ENCODE data around the gene REEP5. TPM values are rescaled to one million over a fixed set of nuclear protein-coding genes. Genes with fewer than 3 reads are reported as not detected.

REEP5 gene
- total RNA-seq, 1 donor from 2014 or later, result 64.0 TPM

DNA sequence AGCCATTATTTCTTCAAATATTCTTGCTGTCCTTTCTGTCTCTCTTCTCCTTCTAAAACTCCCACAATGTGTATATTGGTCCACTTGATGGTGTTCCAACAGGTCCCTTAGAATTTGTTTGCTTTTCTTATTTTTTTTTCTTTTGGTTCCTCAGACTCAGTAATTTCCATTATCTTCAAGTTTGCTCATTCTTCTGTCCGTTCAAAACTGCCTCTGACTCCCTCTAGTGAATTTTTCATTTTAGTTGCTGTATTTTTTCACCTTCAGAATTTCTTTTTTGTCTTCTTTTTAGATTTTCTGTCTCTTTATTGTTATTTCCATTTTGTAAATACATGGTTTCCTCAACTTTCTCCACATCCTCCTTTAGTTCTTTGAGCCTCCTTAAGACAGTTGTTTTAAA lies 67.4 kb downstream of the REEP5 start:
- no peak overlapping the region for H3K4me3 ChIP-seq (ENCODE audit: low read depth, low read length)
- DNase-seq (ENCODE audit: low read depth), result no peak
- TF ChIP-seq, protein P1, sequence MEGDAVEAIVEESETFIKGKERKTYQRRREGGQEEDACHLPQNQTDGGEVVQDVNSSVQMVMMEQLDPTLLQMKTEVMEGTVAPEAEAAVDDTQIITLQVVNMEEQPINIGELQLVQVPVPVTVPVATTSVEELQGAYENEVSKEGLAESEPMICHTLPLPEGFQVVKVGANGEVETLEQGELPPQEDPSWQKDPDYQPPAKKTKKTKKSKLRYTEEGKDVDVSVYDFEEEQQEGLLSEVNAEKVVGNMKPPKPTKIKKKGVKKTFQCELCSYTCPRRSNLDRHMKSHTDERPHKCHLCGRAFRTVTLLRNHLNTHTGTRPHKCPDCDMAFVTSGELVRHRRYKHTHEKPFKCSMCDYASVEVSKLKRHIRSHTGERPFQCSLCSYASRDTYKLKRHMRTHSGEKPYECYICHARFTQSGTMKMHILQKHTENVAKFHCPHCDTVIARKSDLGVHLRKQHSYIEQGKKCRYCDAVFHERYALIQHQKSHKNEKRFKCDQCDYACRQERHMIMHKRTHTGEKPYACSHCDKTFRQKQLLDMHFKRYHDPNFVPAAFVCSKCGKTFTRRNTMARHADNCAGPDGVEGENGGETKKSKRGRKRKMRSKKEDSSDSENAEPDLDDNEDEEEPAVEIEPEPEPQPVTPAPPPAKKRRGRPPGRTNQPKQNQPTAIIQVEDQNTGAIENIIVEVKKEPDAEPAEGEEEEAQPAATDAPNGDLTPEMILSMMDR (conservative IDR thresholded peaks at IDR 0.05; ENCODE audit: low read depth, low read length), result no peak

DNA sequence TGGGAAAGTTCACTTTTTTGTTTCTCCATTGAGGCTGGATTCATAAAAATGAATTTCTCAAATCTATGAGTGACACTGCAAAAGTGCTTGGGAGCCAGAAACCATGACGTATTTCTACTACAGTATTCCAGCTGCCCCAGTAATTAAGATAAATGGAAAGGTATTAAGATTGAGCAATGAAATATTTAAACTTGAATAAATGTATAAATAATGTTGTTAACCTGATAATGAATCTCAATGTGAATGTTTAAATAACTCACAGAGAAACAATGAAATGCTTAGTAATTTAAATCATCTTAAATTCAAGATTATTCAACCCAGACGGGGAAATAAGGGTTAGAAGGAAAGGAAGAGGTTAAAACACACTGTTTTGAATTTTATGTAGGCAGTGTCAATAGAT lies 72.1 kb downstream of the REEP5 start:
- TF ChIP-seq, protein P1 (conservative IDR thresholded peaks at IDR 0.05; ENCODE audit: low read depth, low read length), result no peak
- no peak for DNase-seq (ENCODE audit: low read depth)
- H3K4me3 ChIP-seq (ENCODE audit: low read depth, low read length), result no peak overlapping the region

DNA sequence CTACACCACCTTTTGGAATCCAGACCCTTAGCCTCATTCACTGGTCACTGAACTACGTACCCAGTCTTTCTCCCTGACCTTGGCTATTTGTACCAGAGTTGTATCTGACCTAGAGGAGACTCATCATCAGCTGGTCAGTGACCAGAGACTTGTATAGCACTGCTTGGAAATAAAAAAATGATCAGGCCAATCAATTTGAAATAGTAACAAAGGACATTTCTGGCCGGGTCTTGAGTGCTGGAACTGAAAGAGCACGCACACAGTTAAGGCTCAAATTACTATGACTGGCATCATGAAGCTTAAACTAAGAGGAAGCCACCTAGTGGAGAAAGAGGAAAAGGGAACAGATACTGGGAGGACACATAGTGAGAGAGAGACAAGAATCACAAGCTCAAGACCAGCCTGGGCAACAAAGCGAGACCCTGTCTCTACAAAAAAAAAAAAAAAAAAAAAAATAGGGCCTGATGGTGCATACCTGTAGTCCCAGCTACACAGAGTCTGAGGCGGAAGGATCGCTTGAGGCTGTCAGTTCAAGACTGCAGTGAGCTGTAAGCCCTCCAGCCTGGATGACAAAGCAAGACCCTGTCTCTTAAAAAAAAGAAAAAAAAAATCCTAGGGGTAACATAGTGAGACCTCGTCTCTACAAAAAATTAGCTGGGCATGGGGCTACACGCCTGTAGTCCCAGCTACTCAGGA lies 73.8 kb downstream of the REEP5 start:
- peak overlapping the region; percentile 29 for H3K4me3 ChIP-seq (ENCODE audit: low read depth, low read length)
- peak; percentile 42 for DNase-seq (ENCODE audit: low read depth)
- TF ChIP-seq, protein P1 (conservative IDR thresholded peaks at IDR 0.05; ENCODE audit: low read depth, low read length), result peak; percentile 77

DNA sequence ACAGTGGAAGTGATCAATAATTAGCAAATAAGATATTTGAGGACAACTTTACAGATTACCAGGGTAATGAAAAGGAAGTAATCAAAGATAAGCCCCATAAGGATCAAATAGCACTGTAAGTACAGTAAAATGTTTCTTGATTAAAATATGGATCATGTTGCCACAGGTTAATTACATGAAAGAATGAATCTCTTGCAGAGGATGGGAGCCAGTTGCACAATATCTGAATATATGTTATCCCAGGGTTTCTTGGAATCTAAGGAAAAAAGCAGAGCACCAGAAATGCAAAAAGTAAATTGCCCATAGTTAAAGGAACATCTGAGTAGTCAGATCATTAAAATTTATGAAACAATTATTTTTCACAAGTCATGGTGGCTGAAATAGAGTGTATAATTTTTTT lies 74.7 kb downstream of the REEP5 start:
- no peak overlapping the region for H3K4me3 ChIP-seq (ENCODE audit: low read depth, low read length)
- no peak for DNase-seq (ENCODE audit: low read depth)
- TF ChIP-seq, protein P1 (conservative IDR thresholded peaks at IDR 0.05; ENCODE audit: low read depth, low read length), result no peak

DNA sequence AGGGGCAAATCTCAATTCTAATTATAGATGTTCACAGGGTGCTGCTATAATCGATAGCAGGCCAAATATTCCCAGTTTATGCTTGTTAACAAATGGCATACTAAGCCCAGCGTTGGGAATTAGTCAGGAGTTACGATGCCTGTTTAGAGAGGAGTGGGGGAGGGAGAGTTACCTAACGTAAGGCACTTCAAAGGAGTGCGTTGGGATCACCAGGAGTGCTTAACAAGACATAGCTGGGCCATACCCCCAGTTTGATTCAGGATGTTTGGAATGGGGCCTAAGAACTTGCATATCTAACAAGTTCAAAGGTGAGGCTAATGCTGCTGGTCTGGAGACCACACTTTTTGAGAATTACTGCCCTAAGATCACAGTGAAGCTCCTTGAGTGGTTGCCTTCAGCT lies 75.5 kb downstream of the REEP5 start:
- no peak overlapping the region for H3K4me3 ChIP-seq (ENCODE audit: low read depth, low read length)
- TF ChIP-seq, protein P1 (conservative IDR thresholded peaks at IDR 0.05; ENCODE audit: low read depth, low read length), result no peak
- no peak for DNase-seq (ENCODE audit: low read depth)

DNA sequence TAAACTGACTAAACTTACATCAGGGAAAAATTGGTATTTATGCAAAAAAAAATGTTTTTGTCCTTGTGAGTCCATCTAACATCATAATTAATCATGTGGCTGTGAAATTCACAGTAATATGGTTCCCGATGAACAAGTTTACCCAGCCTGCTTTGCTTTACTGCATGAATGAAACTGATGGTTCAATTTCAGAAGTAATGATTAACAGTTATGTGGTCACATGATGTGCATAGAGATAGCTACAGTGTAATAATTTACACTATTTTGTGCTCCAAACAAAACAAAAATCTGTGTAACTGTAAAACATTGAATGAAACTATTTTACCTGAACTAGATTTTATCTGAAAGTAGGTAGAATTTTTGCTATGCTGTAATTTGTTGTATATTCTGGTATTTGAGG lies 77.5 kb downstream of the REEP5 start:
- TF ChIP-seq, protein P1 (conservative IDR thresholded peaks at IDR 0.05; ENCODE audit: low read depth, low read length), result no peak
- no peak overlapping the region for H3K4me3 ChIP-seq (ENCODE audit: low read depth, low read length)
- DNase-seq (ENCODE audit: low read depth), result no peak

DNA sequence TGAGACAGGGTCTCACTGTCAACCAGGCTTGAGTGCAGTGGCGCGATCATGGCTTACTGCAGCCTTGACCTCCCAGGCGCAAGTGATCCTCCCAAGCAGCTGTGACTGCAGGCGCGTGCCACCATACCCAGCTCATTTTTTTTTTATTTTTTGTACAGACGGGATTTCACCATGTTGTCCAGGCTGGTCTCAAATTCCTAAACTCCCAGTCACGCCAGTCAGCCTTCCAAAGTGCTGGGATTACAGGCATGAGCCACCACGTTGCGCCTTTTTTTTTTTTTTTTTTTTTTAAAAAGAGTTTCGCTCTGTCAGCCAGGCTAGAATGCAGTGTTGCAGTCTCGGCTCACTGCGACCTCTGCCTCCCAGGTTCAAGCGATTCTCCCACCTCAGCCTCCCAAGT lies 88.1 kb downstream of the REEP5 start:
- TF ChIP-seq, protein P1 (conservative IDR thresholded peaks at IDR 0.05; ENCODE audit: low read depth, low read length), result no peak
- DNase-seq (ENCODE audit: low read depth), result no peak
- no peak overlapping the region for H3K4me3 ChIP-seq (ENCODE audit: low read depth, low read length)
